Measurements from ENCODE around the gene DDX6.

DNA sequence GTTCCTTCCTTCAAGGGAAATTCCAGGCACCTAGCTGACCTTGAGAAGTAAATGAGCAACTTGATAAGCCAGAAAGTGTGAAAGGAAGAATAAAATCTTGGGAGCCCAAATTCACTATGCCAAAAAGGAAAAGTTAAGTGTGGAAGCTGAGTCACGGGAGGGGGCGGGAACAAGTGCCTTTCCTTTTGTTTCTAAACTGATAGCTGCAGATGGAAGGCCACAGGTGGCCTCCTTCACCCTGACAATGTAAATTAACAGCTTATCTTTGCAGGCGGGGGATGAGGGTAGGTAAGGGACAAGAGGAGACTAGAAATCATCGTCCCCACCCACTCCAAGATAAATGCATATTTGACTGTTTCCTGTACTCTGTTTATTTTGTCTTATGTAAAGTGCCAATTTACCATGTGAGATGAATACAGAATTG is 75.1 kb downstream of the DDX6 start:
- TF ChIP-seq, protein P1, sequence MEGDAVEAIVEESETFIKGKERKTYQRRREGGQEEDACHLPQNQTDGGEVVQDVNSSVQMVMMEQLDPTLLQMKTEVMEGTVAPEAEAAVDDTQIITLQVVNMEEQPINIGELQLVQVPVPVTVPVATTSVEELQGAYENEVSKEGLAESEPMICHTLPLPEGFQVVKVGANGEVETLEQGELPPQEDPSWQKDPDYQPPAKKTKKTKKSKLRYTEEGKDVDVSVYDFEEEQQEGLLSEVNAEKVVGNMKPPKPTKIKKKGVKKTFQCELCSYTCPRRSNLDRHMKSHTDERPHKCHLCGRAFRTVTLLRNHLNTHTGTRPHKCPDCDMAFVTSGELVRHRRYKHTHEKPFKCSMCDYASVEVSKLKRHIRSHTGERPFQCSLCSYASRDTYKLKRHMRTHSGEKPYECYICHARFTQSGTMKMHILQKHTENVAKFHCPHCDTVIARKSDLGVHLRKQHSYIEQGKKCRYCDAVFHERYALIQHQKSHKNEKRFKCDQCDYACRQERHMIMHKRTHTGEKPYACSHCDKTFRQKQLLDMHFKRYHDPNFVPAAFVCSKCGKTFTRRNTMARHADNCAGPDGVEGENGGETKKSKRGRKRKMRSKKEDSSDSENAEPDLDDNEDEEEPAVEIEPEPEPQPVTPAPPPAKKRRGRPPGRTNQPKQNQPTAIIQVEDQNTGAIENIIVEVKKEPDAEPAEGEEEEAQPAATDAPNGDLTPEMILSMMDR (IDR thresholded peaks at IDR 0.05): no peak
- no peak for TF ChIP-seq POLR2A (IDR thresholded peaks at IDR 0.05)

All from esophagus squamous epithelium (tissue), 4 donors.